DOHH2 (cell line): ENCODE results near the gene PGAM2.
"Not testable (repeated sequence)": the region's sequence is repeated elsewhere in the genome, so short reads cannot be mapped to it uniquely, and the experiment has no call there.

Experiments used
- H3F3A ChIP-seq: fragments of 200-600 bp; sonication (generic), shearing (Covaris generic); 2 replicates; pipeline ENCODE4 v1.6.0; 2016; ENCODE audit warnings: antibody characterized with exemption, mild to moderate bottlenecking; ENCODE audit not compliant: control insufficient read depth, insufficient read depth
- H3K27ac ChIP-seq: fragments of 200-600 bp; sonication (generic); 2 replicates; pipeline ENCODE4 v1.5.1; 2014; ENCODE audit warnings: low read depth, mild to moderate bottlenecking, low read length, moderate library complexity
- H3K27me3 ChIP-seq: fragments of 200-600 bp; sonication (generic); 2 replicates; pipeline ENCODE4 v1.6.1; 2014; ENCODE audit warnings: mild to moderate bottlenecking, low read length, mixed read lengths; ENCODE audit not compliant: control insufficient read depth
- H3K36me3 ChIP-seq: fragments of 200-600 bp; sonication (generic); 2 replicates; pipeline ENCODE4 v1.6.1; 2014; ENCODE audit warnings: mild to moderate bottlenecking, low read length, moderate library complexity, mixed read lengths; ENCODE audit not compliant: control insufficient read depth
- H3K4me1 ChIP-seq: fragments of 200-600 bp; sonication (generic); 2 replicates; pipeline ENCODE4 v1.6.1; 2014; ENCODE audit warnings: mild to moderate bottlenecking, low read length, mixed read lengths; ENCODE audit not compliant: control insufficient read depth
- H3K4me2 ChIP-seq: fragments of 200-600 bp; sonication (generic); 2 replicates; pipeline ENCODE4 v1.6.0; 2014; ENCODE audit warnings: mild to moderate bottlenecking, low read length, moderate library complexity
- H3K4me3 ChIP-seq: fragments of 200-600 bp; sonication (generic); 2 replicates; pipeline ENCODE4 v1.5.1; 2014; ENCODE audit warnings: mild to moderate bottlenecking, low read length, mixed read lengths
- H3K79me2 ChIP-seq: fragments of 200-600 bp; sonication (generic); 2 replicates; pipeline ENCODE4 v1.6.1; 2014; ENCODE audit warnings: mild to moderate bottlenecking, low read length, mixed read lengths; ENCODE audit not compliant: control insufficient read depth
- H3K9me2 ChIP-seq: fragments of 200-600 bp; sonication (generic); replicated peaks from 2 replicates; pipeline ENCODE4 v1.6.1; 2014; ENCODE audit warnings: mild to moderate bottlenecking, low read length, mixed read lengths; ENCODE audit not compliant: control insufficient read depth
- H3K9me3 ChIP-seq: fragments of 200-600 bp; sonication (generic); 2 replicates; pipeline ENCODE4 v1.6.1; 2014; ENCODE audit warnings: antibody characterized with exemption, low read length, mixed read lengths; ENCODE audit not compliant: control insufficient read depth, insufficient read depth
- H4K20me1 ChIP-seq: fragments of 200-600 bp; sonication (generic); 2 replicates; pipeline ENCODE4 v1.6.0; 2014; ENCODE audit warnings: low read depth, mild to moderate bottlenecking, antibody characterized with exemption, low read length, moderate library complexity; ENCODE audit not compliant: control insufficient read depth, insufficient read depth
- CTCF ChIP-seq: fragments of 200-600 bp; sonication (generic); IDR thresholded peaks from one replicate; pipeline ENCODE4 v1.5.1; 2014; ENCODE audit warnings: antibody characterized with exemption, mild to moderate bottlenecking, low read depth, low read length; ENCODE audit not compliant: poor library complexity, severe bottlenecking

PGAM2 gene

DNA sequence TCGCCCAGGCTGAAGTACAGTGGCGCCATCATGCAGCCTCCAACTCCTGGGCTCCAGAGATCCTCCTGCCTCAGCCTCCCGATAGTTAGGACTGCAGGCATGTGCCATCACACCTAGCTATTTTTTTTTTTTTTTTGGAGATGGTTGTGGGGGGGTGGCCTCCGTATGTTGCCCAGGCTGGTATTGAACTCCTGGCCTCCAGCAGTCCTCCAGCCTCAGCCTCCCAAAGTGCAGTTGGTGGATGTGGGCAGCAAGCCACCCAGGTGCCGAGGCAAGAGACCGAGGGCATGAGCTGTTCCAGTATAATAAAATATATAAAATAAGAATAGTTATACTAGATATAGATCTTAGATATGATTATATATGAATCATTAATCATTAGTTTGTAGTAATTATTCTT, 45.5 kb downstream of the PGAM2 start:
- H3K9me2 ChIP-seq, H3K27ac ChIP-seq, H4K20me1 ChIP-seq, H3K27me3 ChIP-seq, H3K36me3 ChIP-seq, H3K9me3 ChIP-seq, H3K4me3 ChIP-seq, H3F3A ChIP-seq: not testable (repeated sequence)
- Histone ChIP-seq H3K4me2 (0 out of 2 replicates have a peak overlapping the region, but pooled peaks have one; percentile 76), H3K4me1 (peaks cover 17% of the 10 kb centered on the region), H3K79me2 (peaks cover 17% of the 10 kb centered on the region)

- peak; percentile 77 for TF ChIP-seq CTCF
- H3F3A ChIP-seq, H3K9me2 ChIP-seq, H3K27me3 ChIP-seq, H4K20me1 ChIP-seq, H3K9me3 ChIP-seq, H3K36me3 ChIP-seq: not testable (repeated sequence)
- Histone ChIP-seq H3K4me2 (peak overlapping the region; percentile 76), H3K27ac (peak overlapping the region; percentile 61), H3K4me1 (peaks cover 17% of the 10 kb centered on the region), H3K4me3 (peak overlapping the region; percentile 87), H3K79me2 (peaks cover 17% of the 10 kb centered on the region)
Measured at GRCh38 chr7:44018857-44019807, 46.2 kb downstream of the PGAM2 start.

DNA sequence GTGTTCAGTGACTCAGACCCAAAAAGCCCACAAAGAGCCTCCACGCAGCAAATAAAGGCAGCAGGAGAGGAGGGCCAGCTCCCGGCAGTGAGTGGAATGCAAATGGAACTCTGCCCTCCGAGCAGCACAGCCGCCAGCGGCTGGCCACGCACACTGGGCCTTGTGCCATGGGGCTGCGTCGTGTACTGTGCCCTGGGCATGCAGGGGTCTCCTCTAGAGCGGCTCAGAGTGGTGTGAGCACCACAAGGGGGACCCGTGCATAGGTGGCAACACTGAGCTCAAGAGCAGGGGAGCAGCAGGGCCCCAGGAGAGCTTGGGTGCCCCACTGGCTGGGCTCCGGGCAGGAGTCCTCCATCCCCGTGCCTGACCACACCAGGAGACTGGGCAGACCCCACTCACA, 50.3 kb downstream of the PGAM2 start:
- Histone ChIP-seq H3K79me2 (peaks cover 17% of the 10 kb centered on the region), H3K36me3 (peaks cover 12% of the 10 kb centered on the region)
- H3K9me3 ChIP-seq, H3K9me2 ChIP-seq, H3K27me3 ChIP-seq, H3K4me3 ChIP-seq, H4K20me1 ChIP-seq, H3F3A ChIP-seq, H3K4me1 ChIP-seq, H3K4me2 ChIP-seq, H3K27ac ChIP-seq: not testable (repeated sequence)
